ENCODE results near the gene POLR1E. TPM values are rescaled to one million over a fixed set of nuclear protein-coding genes. Genes with fewer than 3 reads are reported as not detected.
"Not testable (repeated sequence)": the region's sequence is repeated elsewhere in the genome, so short reads cannot be mapped to it uniquely, and the experiment has no call there.

POLR1E gene
- total RNA-seq, 1 donor from 2014 or later: 18.2 TPM

GRCh38 chr9:37504605-37505004, 18.9 kb downstream of the POLR1E start:
- no peak for ATAC-seq

- ATAC-seq: no peak
Measured at GRCh38 chr9:37507566-37508134, 21.9 kb downstream of the POLR1E start.

- no peak for ATAC-seq
Measured at GRCh38 chr9:37508135-37508833, 22.5 kb downstream of the POLR1E start.

GRCh38 chr9:37508834-37509206, 23.1 kb downstream of the POLR1E start:
- no peak for ATAC-seq

- no peak for ATAC-seq
Measured at GRCh38 chr9:37509536-37509935, 23.8 kb downstream of the POLR1E start.

GRCh38 chr9:37510053-37510452, 24.3 kb downstream of the POLR1E start:
- not testable (repeated sequence) for ATAC-seq

- no peak for ATAC-seq
Measured at GRCh38 chr9:37511016-37512010, 25.6 kb downstream of the POLR1E start.

- ATAC-seq: no peak
Measured at GRCh38 chr9:37512437-37512836, 26.7 kb downstream of the POLR1E start.

- ATAC-seq: not testable (repeated sequence)
Measured at GRCh38 chr9:37514415-37514814, 28.7 kb downstream of the POLR1E start.

- ATAC-seq: no peak
Measured at GRCh38 chr9:37514999-37515398, 29.3 kb downstream of the POLR1E start.

- peak; percentile 85 for ATAC-seq
Measured at GRCh38 chr9:37515620-37516258, 30.0 kb downstream of the POLR1E start.

- no peak for ATAC-seq
Measured at GRCh38 chr9:37517923-37518322, 32.2 kb downstream of the POLR1E start.

GRCh38 chr9:37520641-37521040, 34.9 kb downstream of the POLR1E start:
- ATAC-seq: no peak

GRCh38 chr9:37521111-37521510, 35.4 kb downstream of the POLR1E start:
- ATAC-seq: no peak

- no peak for ATAC-seq
Measured at GRCh38 chr9:37522971-37523370, 37.2 kb downstream of the POLR1E start.

- ATAC-seq: no peak
Measured at GRCh38 chr9:37523916-37524315, 38.2 kb downstream of the POLR1E start.

- peak; percentile 98 for ATAC-seq
Measured at GRCh38 chr9:37528652-37529471, 43.1 kb downstream of the POLR1E start.

GRCh38 chr9:37531699-37532098, 46.0 kb downstream of the POLR1E start:
- ATAC-seq: peak; percentile 18

- ATAC-seq: no peak
Measured at GRCh38 chr9:37534412-37534811, 48.7 kb downstream of the POLR1E start.

GRCh38 chr9:37534901-37535300, 49.2 kb downstream of the POLR1E start:
- ATAC-seq: no peak

- ATAC-seq: no peak
Measured at GRCh38 chr9:37538099-37538498, 52.4 kb downstream of the POLR1E start.

- no peak for ATAC-seq
Measured at GRCh38 chr9:37539634-37540033, 53.9 kb downstream of the POLR1E start.
